Measurements from ENCODE around the gene DBT.

GRCh38 chr1:100265562-100265930 lies 15.9 kb upstream of the DBT start:
- TF ChIP-seq TAF1 (IDR thresholded peaks at IDR 0.05; ENCODE audit: borderline replicate concordance, low read depth, low read length) = no peak
- TF ChIP-seq SMC3 (IDR thresholded peaks at IDR 0.05; ENCODE audit: low read depth, low read length) = no peak
- TF ChIP-seq CTCF (IDR thresholded peaks at IDR 0.05) = no peak
- TF ChIP-seq FOXM1 (IDR thresholded peaks at IDR 0.05; ENCODE audit: low read depth) = no peak
- no peak for TF ChIP-seq YY1 (IDR thresholded peaks at IDR 0.05; ENCODE audit: low read depth)
- no peak for TF ChIP-seq SIN3A (IDR thresholded peaks at IDR 0.05; ENCODE audit: borderline replicate concordance, low read depth, low read length)
- TF ChIP-seq RFX5 (IDR thresholded peaks at IDR 0.05; ENCODE audit: low read length) = no peak
- no peak for TF ChIP-seq ZBTB33 (IDR thresholded peaks at IDR 0.05; ENCODE audit: borderline replicate concordance, low read depth)

Data from SK-N-SH (cell line).